ENCODE data around the gene NSUN4.

NSUN4 gene

GRCh38 chr1:46408356-46409062 is 67.9 kb downstream of the NSUN4 start:
- no peak for DNase-seq

- no peak for DNase-seq
Observed at GRCh38 chr1:46409063-46409372, 68.4 kb downstream of the NSUN4 start.

GRCh38 chr1:46410156-46411009 is 69.8 kb downstream of the NSUN4 start:
- no peak for DNase-seq

- DNase-seq, result no peak
Observed at GRCh38 chr1:46411010-46411405, 70.4 kb downstream of the NSUN4 start.
